ENCODE results near the gene IGIP. TPM values are rescaled to one million over a fixed set of nuclear protein-coding genes. Genes with fewer than 3 reads are reported as not detected.
A peak's percentile ranks its signal among the peaks of the same experiment; 100 is the strongest.

IGIP gene
- total and polyA plus RNA-seq, 2 donors (not counting 1 experiment from before 2014, with no cell fraction given), result 1.3 to 9.9 TPM

GRCh38 chr5:140114341-140115185 is 11.2 kb upstream of the IGIP start:
- Histone ChIP-seq H2AFZ (ENCODE audit: insufficient read depth, low read depth, low read length, poor library complexity, severe bottlenecking) (peak overlapping the region; percentile 85), H3K27me3 (replicated peaks in 1 of 4; ENCODE audit: control extremely low read depth in 1 of 4, control insufficient read depth in 3 of 4, insufficient read depth in 4 of 4, low read length in 3 of 4) (peaks cover 0 to 11% (median 7%) of the 10 kb centered on the region in 4 experiments), H3K27ac (ENCODE audit: low read length in 2 of 2) (peak overlapping the region; percentile 72 to 87), H3K9ac (ENCODE audit: low read length) (peak overlapping the region; percentile 87), H3K4me1 (ENCODE audit: control insufficient read depth in 2 of 2, insufficient read depth in 2 of 2, low read length in 2 of 2) (peaks cover 35 to 50% of the 10 kb centered on the region in 2 donors), H4K20me1 (ENCODE audit: control insufficient read depth, insufficient read depth, low read length, poor library complexity, severe bottlenecking) (peaks cover 29% of the 10 kb centered on the region), H3K4me2 (replicated peaks; ENCODE audit: low read depth, low read length, poor library complexity, severe bottlenecking) (peak overlapping the region; percentile 98), H3K36me3 (replicated peaks in 1 of 2; ENCODE audit: control extremely low read depth in 1 of 2, control insufficient read depth in 1 of 2, extremely low read depth in 1 of 2, insufficient read depth in 2 of 2, low read length in 1 of 2) (no peaks in the 10 kb centered on the region), H3K4me3 (ENCODE audit: control extremely low read depth in 1 of 5, extremely low read depth in 1 of 5, insufficient read depth in 1 of 5, low read depth in 2 of 5, low read length in 4 of 5) (peak overlapping the region; percentile 49 to 82 (median 78)), H3K79me2 (ENCODE audit: control insufficient read depth, insufficient read depth, low read length) (peaks cover 66% of the 10 kb centered on the region), H3K9me3 (ENCODE audit: control extremely low read depth in 1 of 3, control insufficient read depth in 2 of 3, insufficient read depth in 1 of 3, low read length in 2 of 3) (peaks cover 0 to 3% (median under 1%) of the 10 kb centered on the region in 3 donors)
- Mint-ChIP-seq H3K4me3 (peak overlapping the region; percentile 98), H3K9me3 (ENCODE audit: insufficient read depth) (no peaks in the 10 kb centered on the region), H3K27me3 (peaks cover 5% of the 10 kb centered on the region), H3K27ac (peak overlapping the region; percentile 99), H3K4me1 (peaks cover 65% of the 10 kb centered on the region)
- peak; percentile 76 for DNase-seq
- ATAC-seq (ENCODE audit: low read depth), result peak; percentile 15
- ChIA-PET POLR2A (interaction anchor here (0.5 to 1.5 kb wide), 7 partner anchors 9 to 803 kb away, joined by 3 to 10 read pairs (median 4); partner anchors contain the start of genes CYSTM1, EIF4EBP3 and UBE2D2), CTCF (interaction anchor here (0.5 to 3.9 kb wide), 5 partner anchors 12 to 316 kb away, joined by 4 to 44 read pairs (median 5); no protein-coding TSS in a partner anchor)
- intact Hi-C loops (cut with micrococcal nuclease), result loop anchor here (1.0 to 10.0 kb wide), 5 partner anchors 30 to 1570 kb away; partner anchors contain the start of genes ANKHD1, CYSTM1 and ETF1
- no peak for TF ChIP-seq EZH2 (IDR thresholded peaks at IDR 0.05; ENCODE audit: borderline replicate concordance, insufficient read depth, low read depth, low read length, poor library complexity, severe bottlenecking)
- under 1% methylated on average over 56 of the region's 65 CpGs for WGBS (ENCODE audit: insufficient coverage)

DNA sequence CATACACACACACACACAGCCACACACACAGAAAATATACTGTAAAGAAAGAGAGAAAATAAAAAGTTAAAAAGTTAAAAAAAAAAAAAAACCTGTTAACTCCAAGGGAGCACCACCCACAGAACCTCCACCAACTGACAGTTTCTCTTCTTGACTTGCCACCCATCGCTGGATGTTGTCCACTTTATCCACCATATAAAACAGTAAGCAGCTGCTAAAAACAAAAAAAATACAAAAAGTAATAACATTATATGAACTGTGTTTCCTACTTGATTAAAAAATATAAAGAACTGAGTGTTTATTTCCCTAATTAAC is 10.6 kb upstream of the IGIP start:
- Mint-ChIP-seq H3K9me3 (ENCODE audit: insufficient read depth) (no peaks in the 10 kb centered on the region), H3K27ac (peak overlapping the region; percentile 99), H3K27me3 (peaks cover 4% of the 10 kb centered on the region), H3K4me1 (peaks cover 65% of the 10 kb centered on the region), H3K4me3 (peak overlapping the region; percentile 98)
- TF ChIP-seq, protein P1, sequence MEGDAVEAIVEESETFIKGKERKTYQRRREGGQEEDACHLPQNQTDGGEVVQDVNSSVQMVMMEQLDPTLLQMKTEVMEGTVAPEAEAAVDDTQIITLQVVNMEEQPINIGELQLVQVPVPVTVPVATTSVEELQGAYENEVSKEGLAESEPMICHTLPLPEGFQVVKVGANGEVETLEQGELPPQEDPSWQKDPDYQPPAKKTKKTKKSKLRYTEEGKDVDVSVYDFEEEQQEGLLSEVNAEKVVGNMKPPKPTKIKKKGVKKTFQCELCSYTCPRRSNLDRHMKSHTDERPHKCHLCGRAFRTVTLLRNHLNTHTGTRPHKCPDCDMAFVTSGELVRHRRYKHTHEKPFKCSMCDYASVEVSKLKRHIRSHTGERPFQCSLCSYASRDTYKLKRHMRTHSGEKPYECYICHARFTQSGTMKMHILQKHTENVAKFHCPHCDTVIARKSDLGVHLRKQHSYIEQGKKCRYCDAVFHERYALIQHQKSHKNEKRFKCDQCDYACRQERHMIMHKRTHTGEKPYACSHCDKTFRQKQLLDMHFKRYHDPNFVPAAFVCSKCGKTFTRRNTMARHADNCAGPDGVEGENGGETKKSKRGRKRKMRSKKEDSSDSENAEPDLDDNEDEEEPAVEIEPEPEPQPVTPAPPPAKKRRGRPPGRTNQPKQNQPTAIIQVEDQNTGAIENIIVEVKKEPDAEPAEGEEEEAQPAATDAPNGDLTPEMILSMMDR (IDR thresholded peaks at IDR 0.05), result no peak
- no peak for TF ChIP-seq EZH2 (IDR thresholded peaks at IDR 0.05; ENCODE audit: borderline replicate concordance, insufficient read depth, low read depth, low read length, poor library complexity, severe bottlenecking)
- intact Hi-C loops (cut with micrococcal nuclease), result loop anchor here (2.0 to 10.0 kb wide), 4 partner anchors 42 to 1570 kb away; partner anchors contain the start of genes ANKHD1, CYSTM1 and ETF1
- Histone ChIP-seq H3K36me3 (replicated peaks in 1 of 2; ENCODE audit: control extremely low read depth in 1 of 2, control insufficient read depth in 1 of 2, extremely low read depth in 1 of 2, insufficient read depth in 2 of 2, low read length in 1 of 2) (no peaks in the 10 kb centered on the region), H3K79me2 (ENCODE audit: control insufficient read depth, insufficient read depth, low read length) (peaks cover 68% of the 10 kb centered on the region), H3K4me1 (ENCODE audit: control insufficient read depth in 2 of 2, insufficient read depth in 2 of 2, low read length in 2 of 2) (peaks cover 35 to 49% of the 10 kb centered on the region in 2 donors), H3K27ac (ENCODE audit: low read length in 2 of 2) (peak overlapping the region; percentile 72 to 87), H2AFZ (ENCODE audit: insufficient read depth, low read depth, low read length, poor library complexity, severe bottlenecking) (peak overlapping the region; percentile 85), H3K27me3 (replicated peaks in 1 of 4; ENCODE audit: control extremely low read depth in 1 of 4, control insufficient read depth in 3 of 4, insufficient read depth in 4 of 4, low read length in 3 of 4) (peaks cover 0 to 10% (median 4%) of the 10 kb centered on the region in 4 experiments), H3K9me3 (ENCODE audit: control extremely low read depth in 1 of 3, control insufficient read depth in 2 of 3, insufficient read depth in 1 of 3, low read length in 2 of 3) (peaks cover 0 to 3% (median 0%) of the 10 kb centered on the region in 3 donors), H3K9ac (ENCODE audit: low read length) (peak overlapping the region; percentile 87), H3K4me2 (replicated peaks; ENCODE audit: low read depth, low read length, poor library complexity, severe bottlenecking) (peak overlapping the region; percentile 98), H4K20me1 (ENCODE audit: control insufficient read depth, insufficient read depth, low read length, poor library complexity, severe bottlenecking) (peaks cover 27% of the 10 kb centered on the region), H3K4me3 (ENCODE audit: control extremely low read depth in 1 of 5, extremely low read depth in 1 of 5, insufficient read depth in 1 of 5, low read depth in 2 of 5, low read length in 4 of 5) (peak overlapping the region in 4 of 5 experiments; percentile 70 to 82 (median 78))
- ChIA-PET CTCF (interaction anchor here (1.1 to 3.9 kb wide), 4 partner anchors 12 to 41 kb away, joined by 4 to 44 read pairs (median 6); no protein-coding TSS in a partner anchor), POLR2A (interaction anchor here (0.6 to 1.0 kb wide), 4 partner anchors 9 to 433 kb away, joined by 3 to 4 read pairs (median 4); partner anchors contain the start of genes CYSTM1 and EIF4EBP3)
- WGBS (ENCODE audit: insufficient coverage), result no CpG with 5 or more reads among the region's 1 CpG
- DNase-seq (no peak), ATAC-seq (ENCODE audit: low read depth) (no peak)
